AG09309 (cell line): ENCODE results near the gene FRMD4A.

ENCODE experiments used
- DNase-seq: peaks from one replicate; pipeline ENCODE4 v3.0.0-alpha.2; 2010; ENCODE audit warnings: low read depth
- H3K4me3 ChIP-seq: 2 replicates; pipeline ENCODE4 v1.5.1; 2011; ENCODE audit warnings: mild to moderate bottlenecking, low read depth, low read length, moderate library complexity; ENCODE audit not compliant: control insufficient read depth
- CTCF ChIP-seq: IDR thresholded peaks from 2 replicates; pipeline ENCODE4 v1.5.1; 2011; ENCODE audit warnings: mild to moderate bottlenecking, low read depth, low read length, inconsistent platforms; ENCODE audit not compliant: insufficient read depth, control insufficient read depth; ENCODE audit errors: missing control alignments

Gene FRMD4A

GRCh38 chr10:13851906-13852305 is 478.8 kb downstream of the FRMD4A start:
- H3K4me3 ChIP-seq, result no peak overlapping the region
- TF ChIP-seq CTCF, result no peak
- no peak for DNase-seq

GRCh38 chr10:13848520-13849445 is 481.9 kb downstream of the FRMD4A start:
- DNase-seq, result no peak
- H3K4me3 ChIP-seq, result no peak overlapping the region
- no peak for TF ChIP-seq CTCF

GRCh38 chr10:13847201-13847631 is 483.5 kb downstream of the FRMD4A start:
- no peak overlapping the region for H3K4me3 ChIP-seq
- no peak for TF ChIP-seq CTCF
- DNase-seq, result no peak

GRCh38 chr10:13845897-13846296 is 484.8 kb downstream of the FRMD4A start:
- DNase-seq, result no peak
- TF ChIP-seq CTCF, result no peak

GRCh38 chr10:13844651-13845050 is 486.1 kb downstream of the FRMD4A start:
- no peak for DNase-seq
- no peak overlapping the region for H3K4me3 ChIP-seq
- TF ChIP-seq CTCF, result no peak

More at GRCh38 chr10:13845897-13846296, 484.8 kb downstream of the FRMD4A start:
- no peak overlapping the region for H3K4me3 ChIP-seq

- H3K4me3 ChIP-seq, result no peak overlapping the region
- no peak for DNase-seq
- no peak for TF ChIP-seq CTCF
Observed at GRCh38 chr10:13842117-13842516, 488.6 kb downstream of the FRMD4A start.
